Inferior parietal cortex (tissue), 1 donor: ENCODE data around the gene GREB1L.
"Not testable (repeated sequence)": the region's sequence is repeated elsewhere in the genome, so short reads cannot be mapped to it uniquely, and the experiment has no call there.

Source experiments
- DNase-seq: peaks from one replicate; pipeline ENCODE4 v3.0.0-alpha.2; 2016; ENCODE audit errors: extremely low spot score

The GREB1L gene

DNA sequence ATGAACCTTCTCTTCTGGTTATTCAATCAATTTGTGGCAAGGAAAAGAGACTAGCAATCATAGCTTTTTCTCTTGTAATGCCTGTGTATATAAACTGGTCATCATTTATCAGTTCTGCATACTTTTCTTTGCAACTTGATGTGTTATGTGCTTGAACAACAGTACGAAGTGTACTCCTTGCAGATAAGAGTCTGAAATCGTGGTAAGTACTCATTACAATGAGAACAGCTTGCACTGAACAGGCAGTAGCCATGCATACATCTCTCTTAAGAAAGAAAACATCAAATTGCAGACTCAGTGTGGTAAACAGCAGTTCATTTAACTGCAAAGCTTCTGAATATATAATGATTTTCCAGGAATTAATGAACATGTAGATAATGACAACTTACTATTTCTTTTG is 64.3 kb downstream of the GREB1L start:
- no peak for DNase-seq

DNA sequence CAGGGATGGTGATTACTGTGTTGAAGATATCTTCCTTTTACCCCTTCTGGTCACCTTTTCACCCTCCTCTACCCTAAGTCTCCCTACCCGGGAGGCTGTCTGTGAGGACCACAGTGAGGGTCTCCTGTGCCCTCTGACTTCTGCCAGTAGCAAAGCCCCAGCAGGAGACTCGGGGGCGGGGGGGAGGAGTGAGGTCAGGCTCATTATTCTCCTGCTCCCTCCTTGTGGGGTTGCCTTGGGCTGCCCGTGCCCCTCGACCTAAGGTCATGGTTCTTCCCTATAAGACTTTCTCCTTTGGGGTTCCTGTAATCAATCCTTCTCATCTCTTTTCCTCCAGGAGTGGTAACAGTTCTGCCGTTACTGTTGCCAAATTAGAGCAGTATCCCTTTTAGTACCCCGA is 65.5 kb downstream of the GREB1L start:
- DNase-seq = no peak

GRCh38 chr18:21309248-21309647 is 67.2 kb downstream of the GREB1L start:
- DNase-seq = no peak

GRCh38 chr18:21311980-21312379 is 69.9 kb downstream of the GREB1L start:
- not testable (repeated sequence) for DNase-seq

DNA sequence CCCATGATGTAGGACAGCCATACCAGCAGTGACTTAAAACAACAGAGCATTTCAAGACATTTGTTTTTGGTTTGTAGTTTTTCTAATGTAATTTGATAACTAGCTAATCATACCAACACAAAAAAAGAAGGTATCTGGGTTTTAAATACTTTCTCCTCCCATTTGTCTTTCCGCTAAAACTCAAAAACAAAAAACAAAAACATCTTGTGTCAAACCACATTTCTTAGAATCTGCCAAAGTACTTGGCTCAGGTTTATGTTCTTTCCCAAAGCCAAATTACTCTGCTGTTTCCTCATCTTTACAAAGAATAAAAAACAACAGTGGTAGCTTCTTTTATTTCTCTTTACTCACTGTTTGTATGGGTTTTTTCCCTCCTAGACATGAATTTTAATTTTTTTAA is 71.5 kb downstream of the GREB1L start:
- DNase-seq = no peak

GRCh38 chr18:21314724-21315123 is 72.7 kb downstream of the GREB1L start:
- DNase-seq = no peak

DNA sequence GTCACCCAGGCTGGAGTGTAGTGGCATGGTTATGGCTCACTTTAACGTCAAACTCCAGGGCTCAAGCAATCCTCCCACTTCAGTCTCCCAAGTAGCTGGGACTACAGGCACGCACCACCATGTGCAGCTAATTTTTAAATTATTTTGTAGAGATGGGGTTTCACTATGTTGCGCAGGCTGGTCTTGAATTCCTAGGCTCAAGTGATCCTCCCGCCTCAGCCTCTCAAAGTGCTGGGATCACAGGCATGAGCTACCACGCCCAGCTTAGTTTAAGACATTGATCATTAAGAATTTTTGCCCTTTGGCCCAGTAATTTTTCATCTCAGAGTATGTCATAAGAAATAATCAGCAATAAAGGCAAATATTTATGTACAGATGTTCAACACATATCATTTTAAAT is 73.1 kb downstream of the GREB1L start:
- DNase-seq = not testable (repeated sequence)

DNA sequence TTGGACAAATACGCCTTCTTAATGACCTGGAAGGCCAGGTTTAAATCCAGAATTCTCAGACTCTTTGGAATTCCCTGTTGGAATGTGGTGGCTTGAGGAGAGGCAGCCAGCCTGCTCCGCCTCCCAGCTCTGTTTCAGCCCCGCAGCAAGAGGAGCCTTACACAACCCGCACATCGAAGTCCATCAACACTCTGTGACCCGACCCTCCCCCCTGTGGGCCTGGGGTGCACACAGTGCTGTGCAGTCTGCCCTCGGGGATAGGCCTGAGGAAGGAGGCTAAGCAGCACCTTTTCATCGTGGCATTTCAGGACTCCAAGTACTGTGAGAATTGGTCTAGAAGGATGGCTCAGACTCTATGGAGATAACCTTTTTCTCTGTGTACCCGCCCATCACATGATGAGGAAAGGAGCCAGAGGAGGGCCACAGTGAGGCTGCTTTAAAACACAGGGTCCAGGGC is 73.7 kb downstream of the GREB1L start:
- no peak for DNase-seq

- no peak for DNase-seq
Observed at GRCh38 chr18:21316296-21316695, 74.3 kb downstream of the GREB1L start.

GRCh38 chr18:21321711-21322110 is 79.7 kb downstream of the GREB1L start:
- DNase-seq = no peak

- no peak for DNase-seq
Observed at GRCh38 chr18:21327101-21327500, 85.1 kb downstream of the GREB1L start.

- DNase-seq = no peak
Observed at GRCh38 chr18:21330122-21330701, 88.2 kb downstream of the GREB1L start.

- DNase-seq = no peak
Observed at GRCh38 chr18:21331065-21331464, 89.0 kb downstream of the GREB1L start.

GRCh38 chr18:21335927-21336488 is 94.0 kb downstream of the GREB1L start:
- no peak for DNase-seq

- no peak for DNase-seq
Observed at GRCh38 chr18:21336846-21337245, 94.8 kb downstream of the GREB1L start.

GRCh38 chr18:21341141-21341540 is 99.1 kb downstream of the GREB1L start:
- no peak for DNase-seq

DNA sequence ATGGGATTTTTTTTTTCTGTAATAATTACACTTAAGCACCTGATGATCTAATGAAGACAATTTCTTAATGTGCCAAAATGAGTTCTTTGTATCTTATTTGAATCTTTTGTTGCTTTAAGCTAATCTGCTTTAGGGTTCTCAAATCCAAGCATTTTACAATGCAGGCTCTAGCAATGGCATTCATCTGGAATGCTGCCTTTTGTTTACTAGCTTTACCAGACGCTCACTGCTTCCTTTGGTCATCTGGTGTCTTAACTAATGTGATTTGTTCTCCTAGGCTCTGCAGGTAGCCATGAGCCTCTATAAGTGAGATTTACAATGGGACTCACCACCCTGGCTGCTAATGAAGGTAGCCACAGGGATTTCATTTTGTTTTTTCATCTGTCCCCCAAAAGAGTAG is 100.3 kb downstream of the GREB1L start:
- no peak for DNase-seq

DNA sequence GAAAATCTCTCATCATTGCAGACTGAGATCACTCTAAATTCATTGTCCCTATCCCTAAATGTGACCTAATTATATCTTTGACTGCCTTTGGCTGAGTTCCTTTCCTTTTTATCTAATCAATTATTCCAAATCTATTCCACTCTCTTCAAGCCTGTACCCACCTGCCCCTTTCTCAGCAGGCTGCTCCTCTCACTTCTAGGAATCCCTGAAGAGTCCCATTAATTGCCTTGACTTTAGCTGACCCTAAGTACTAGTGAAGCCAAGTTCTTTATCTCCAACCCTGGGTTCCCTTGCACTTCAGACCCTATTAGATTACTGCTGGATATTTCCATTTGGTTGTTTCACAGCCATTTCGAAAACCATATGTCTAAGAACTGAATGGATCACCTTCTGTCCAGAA is 102.8 kb downstream of the GREB1L start:
- no peak for DNase-seq

- DNase-seq = no peak
Observed at GRCh38 chr18:21345840-21346239, 103.8 kb downstream of the GREB1L start.

GRCh38 chr18:21359746-21360145 is 117.7 kb downstream of the GREB1L start:
- DNase-seq = no peak

DNA sequence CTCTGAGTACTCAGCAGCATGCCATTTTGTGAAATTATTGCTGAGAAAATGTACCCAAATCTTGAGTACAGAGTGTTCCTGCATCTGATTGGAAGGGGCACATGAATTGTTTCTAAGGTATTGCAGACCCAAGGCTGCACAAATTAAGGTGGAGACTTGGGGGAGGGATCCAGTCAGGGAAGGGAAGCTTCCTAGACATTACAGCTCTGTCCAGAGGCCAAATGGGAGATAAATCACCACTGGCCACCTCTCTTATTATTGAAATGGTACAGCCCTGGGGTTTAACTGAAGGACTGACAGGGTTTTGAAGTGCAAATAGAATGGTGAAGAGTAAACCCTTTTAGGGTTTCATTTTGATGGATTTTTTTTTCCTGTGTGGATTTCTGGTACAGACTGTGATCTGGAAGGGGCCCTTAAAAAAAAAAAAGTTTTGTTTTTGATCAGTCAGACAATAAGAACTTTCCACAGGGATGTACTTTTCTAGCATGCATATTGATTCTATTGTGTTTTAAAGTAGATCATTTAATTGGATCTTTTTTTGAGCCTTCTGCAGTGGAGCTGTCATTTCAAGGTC is 119.4 kb downstream of the GREB1L start:
- DNase-seq = no peak

DNA sequence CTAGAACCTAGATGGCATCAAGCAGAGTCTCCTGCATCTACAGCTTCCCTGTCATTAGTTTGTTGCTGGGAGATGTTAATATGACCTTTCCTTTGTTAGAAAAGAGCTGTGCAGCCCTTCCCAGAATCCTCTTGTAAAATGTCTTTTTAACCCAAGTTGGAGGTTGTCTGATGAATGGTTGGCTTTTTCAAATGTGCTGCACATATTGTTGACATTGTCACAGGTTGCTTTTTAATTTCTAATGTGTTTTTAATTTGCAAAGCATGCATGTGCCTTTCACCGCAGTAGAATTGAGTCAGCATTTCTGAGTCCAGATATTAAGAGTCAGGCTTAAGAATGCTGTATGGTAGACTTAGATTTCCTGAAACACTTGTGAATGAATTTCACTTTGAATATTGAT is 120.8 kb downstream of the GREB1L start:
- DNase-seq = no peak

- DNase-seq = no peak
Observed at GRCh38 chr18:21363348-21363747, 121.3 kb downstream of the GREB1L start.

GRCh38 chr18:21364471-21364870 is 122.4 kb downstream of the GREB1L start:
- no peak for DNase-seq
